HEK293 (cell line): Measurements from ENCODE around the gene JOSD1.
A peak's percentile ranks its signal among the peaks of the same experiment; 100 is the strongest.

ENCODE experiments used
- CTCF ChIA-PET: fragments of 350-600 bp; formaldehyde crosslinking; extraction: SDS; loops from one replicate; lab custom pipeline; 2021; ENCODE audit warnings: antibody characterized with exemption; lab: Yijun Ruan, JAX
- POLR2A ChIA-PET: fragments of 300-600 bp; formaldehyde crosslinking; extraction: SDS; loops from one replicate; lab custom pipeline; 2020; ENCODE audit warnings: antibody characterized with exemption, inconsistent platforms; lab: Yijun Ruan, JAX
- H3K27ac ChIP-seq: fragments of 200-500 bp; sonication (Bioruptor generic); 2 replicates; pipeline ENCODE4 v1.5.1; 2014; ENCODE audit warnings: low read depth, low read length, control low read depth, inconsistent platforms; ENCODE audit errors: extremely low read depth
- H3K36me3 ChIP-seq, 2 experiments: fragments of 200-500 bp in 1 of 2; sonication (Bioruptor generic) in 1 of 2; 1 replicate in 1 of 2; 2 replicates in 1 of 2; pipeline ENCODE4 v1.5.1; 2014 to 2017; ENCODE audit warnings: inconsistent platforms in 2 of 2, low read length in 2 of 2; ENCODE audit not compliant: control insufficient read depth in 2 of 2, insufficient read depth in 1 of 2
- H3K4me1 ChIP-seq: fragments of 200-500 bp; sonication (Bioruptor generic); 2 replicates; pipeline ENCODE4 v1.5.1; 2014; ENCODE audit warnings: mild to moderate bottlenecking, low read length, inconsistent platforms; ENCODE audit not compliant: control insufficient read depth, insufficient read depth
- H3K4me3 ChIP-seq: 2 replicates; pipeline ENCODE4 v1.5.1; 2011; ENCODE audit warnings: low read depth, mild to moderate bottlenecking, control low read depth, low read length, moderate library complexity
- H3K9me3 ChIP-seq: fragments of 200-500 bp; sonication (Bioruptor generic); 2 replicates; pipeline ENCODE4 v1.5.1; 2014; ENCODE audit warnings: low read depth, low read length, inconsistent platforms; ENCODE audit not compliant: control insufficient read depth, insufficient read depth
- ATF2 ChIP-seq: fragments of 450-650 bp; formaldehyde crosslinking; IDR thresholded peaks from 2 replicates; pipeline ENCODE4 v1.5.1; 2016; ENCODE audit warnings: missing biosample characterization, missing genetic modification characterization, low read depth
- GLI2 ChIP-seq: fragments of 450-650 bp; formaldehyde crosslinking; IDR thresholded peaks from 2 replicates; pipeline ENCODE4; 2017; ENCODE audit warnings: missing biosample characterization, missing genetic modification characterization, low read depth, borderline replicate concordance
- KLF7 ChIP-seq: fragments of 450-650 bp; formaldehyde crosslinking; IDR thresholded peaks from 2 replicates; pipeline ENCODE4 v1.5.1; 2016; ENCODE audit warnings: missing biosample characterization, missing genetic modification characterization, borderline replicate concordance
- PBX3 ChIP-seq: sonication (generic); formaldehyde crosslinking; IDR thresholded peaks from 2 replicates; pipeline ENCODE4 v1.8.1; 2022; ENCODE audit warnings: mild to moderate bottlenecking, moderate library complexity, missing genetic modification reagents
- PRDM4 ChIP-seq: fragments of 450-650 bp; formaldehyde crosslinking; IDR thresholded peaks from 2 replicates; pipeline ENCODE4 v1.5.1; 2017; ENCODE audit warnings: missing biosample characterization, missing genetic modification characterization
- SETDB1 ChIP-seq: IDR thresholded peaks from one replicate; pipeline ENCODE4 v1.6.1; 2017; ENCODE audit warnings: mild to moderate bottlenecking, low read length, moderate library complexity, mixed read lengths; ENCODE audit not compliant: insufficient read length
- ZBTB44 ChIP-seq: fragments of 450-650 bp; IDR thresholded peaks from 2 replicates; pipeline ENCODE4 v1.5.1; 2018; ENCODE audit warnings: missing biosample characterization, mild to moderate bottlenecking, missing genetic modification characterization
- ZBTB6 ChIP-seq: fragments of 450-650 bp; formaldehyde crosslinking; IDR thresholded peaks from 2 replicates; pipeline ENCODE4 v1.5.1; 2017; ENCODE audit warnings: missing biosample characterization, missing genetic modification characterization
- ZNF211 ChIP-seq: fragments of 450-650 bp; formaldehyde crosslinking; IDR thresholded peaks from 2 replicates; pipeline ENCODE4 v1.5.1; 2016; ENCODE audit warnings: low read depth, missing biosample characterization, missing genetic modification characterization
- ZNF239 ChIP-seq: fragments of 450-650 bp; formaldehyde crosslinking; IDR thresholded peaks from 2 replicates; pipeline ENCODE4 v1.5.1; 2016; ENCODE audit warnings: missing biosample characterization, missing genetic modification characterization
- ZNF26 ChIP-seq: fragments of 450-650 bp; formaldehyde crosslinking; IDR thresholded peaks from 2 replicates; pipeline ENCODE4 v1.5.1; 2016; ENCODE audit warnings: missing biosample characterization, missing genetic modification characterization
- ZNF362 ChIP-seq: fragments of 450-650 bp; formaldehyde crosslinking; IDR thresholded peaks from 2 replicates; pipeline ENCODE4 v1.5.1; 2016; ENCODE audit warnings: missing biosample characterization, missing genetic modification characterization
- ZNF398 ChIP-seq: fragments of 450-650 bp; formaldehyde crosslinking; IDR thresholded peaks from 2 replicates; pipeline ENCODE4 v1.5.1; 2017; ENCODE audit warnings: missing biosample characterization, missing genetic modification characterization
- ZNF449 ChIP-seq: fragments of 450-650 bp; formaldehyde crosslinking; IDR thresholded peaks from 2 replicates; pipeline ENCODE4 v1.5.1; 2017; ENCODE audit warnings: missing biosample characterization, mild to moderate bottlenecking, missing genetic modification characterization, moderate library complexity
- ZNF580 ChIP-seq: fragments of 450-650 bp; formaldehyde crosslinking; IDR thresholded peaks from 2 replicates; pipeline ENCODE4 v1.5.1; 2016; ENCODE audit warnings: missing biosample characterization, missing genetic modification characterization
- ZNF621 ChIP-seq: fragments of 450-650 bp; formaldehyde crosslinking; IDR thresholded peaks from 2 replicates; pipeline ENCODE4 v1.5.1; 2017; ENCODE audit warnings: missing biosample characterization, missing genetic modification characterization
- ZNF660 ChIP-seq: fragments of 450-650 bp; IDR thresholded peaks from 2 replicates; pipeline ENCODE4 v1.5.1; 2018; ENCODE audit warnings: missing biosample characterization, mild to moderate bottlenecking, missing genetic modification characterization
- ZNF747 ChIP-seq: fragments of 450-650 bp; formaldehyde crosslinking; IDR thresholded peaks from 2 replicates; pipeline ENCODE4 v1.5.1; 2016; ENCODE audit warnings: missing biosample characterization, missing genetic modification characterization

Gene JOSD1

GRCh38 chr22:38712486-38713207 lies 11.9 kb upstream of the JOSD1 start:
- peaks cover 8% of the 10 kb centered on the region for H3K4me1 ChIP-seq
- no peak for TF ChIP-seq ZNF621
- TF ChIP-seq ZNF449 (tag by site-specific recombination): peak; percentile 94
- no peak for TF ChIP-seq ZNF747
- ChIA-PET CTCF (interaction anchor here (1.4 kb wide), 1 partner anchor 13 kb away, joined by 3 read pairs; no protein-coding TSS in a partner anchor), POLR2A (no interaction called here)
- no peaks in the 10 kb centered on the region for H3K9me3 ChIP-seq
- H3K4me3 ChIP-seq: no peak overlapping the region
- peaks cover 5 to 72% of the 10 kb centered on the region in 2 experiments; a peak in 2 of 3 replicates for H3K36me3 ChIP-seq
- H3K27ac ChIP-seq: no peak overlapping the region

GRCh38 chr22:38710866-38711265 lies 10.1 kb upstream of the JOSD1 start:
- Histone ChIP-seq H3K27ac (no peak overlapping the region), H3K36me3 (peaks cover 5 to 55% of the 10 kb centered on the region in 2 experiments; a peak in 2 of 3 replicates), H3K4me1 (peaks cover 14% of the 10 kb centered on the region), H3K4me3 (no peak overlapping the region), H3K9me3 (no peaks in the 10 kb centered on the region)
- ChIA-PET POLR2A (no interaction called here), CTCF (no interaction called here)
- TF ChIP-seq PRDM4 (tag by site-specific recombination): no peak
- no peak for TF ChIP-seq ZNF26 (tag by site-specific recombination)
- TF ChIP-seq GLI2: no peak
- no peak for TF ChIP-seq ATF2 (tag by site-specific recombination)
- no peak for TF ChIP-seq ZNF660
- TF ChIP-seq ZNF211 (tag by site-specific recombination): no peak
- TF ChIP-seq ZBTB6 (tag by site-specific recombination): no peak
- TF ChIP-seq KLF7: no peak
- TF ChIP-seq PBX3 (CRISPR knock-in tag): no peak
- no peak for TF ChIP-seq ZNF398 (tag by site-specific recombination)
- no peak for TF ChIP-seq ZNF362 (tag by site-specific recombination)
- no peak for TF ChIP-seq SETDB1
- TF ChIP-seq ZNF580 (tag by site-specific recombination): no peak
- TF ChIP-seq ZNF239 (tag by site-specific recombination): no peak
- TF ChIP-seq ZBTB44: no peak
